Measurements from ENCODE around the gene RAN.
A peak's percentile ranks its signal among the peaks of the same experiment; 100 is the strongest.

The RAN gene

DNA sequence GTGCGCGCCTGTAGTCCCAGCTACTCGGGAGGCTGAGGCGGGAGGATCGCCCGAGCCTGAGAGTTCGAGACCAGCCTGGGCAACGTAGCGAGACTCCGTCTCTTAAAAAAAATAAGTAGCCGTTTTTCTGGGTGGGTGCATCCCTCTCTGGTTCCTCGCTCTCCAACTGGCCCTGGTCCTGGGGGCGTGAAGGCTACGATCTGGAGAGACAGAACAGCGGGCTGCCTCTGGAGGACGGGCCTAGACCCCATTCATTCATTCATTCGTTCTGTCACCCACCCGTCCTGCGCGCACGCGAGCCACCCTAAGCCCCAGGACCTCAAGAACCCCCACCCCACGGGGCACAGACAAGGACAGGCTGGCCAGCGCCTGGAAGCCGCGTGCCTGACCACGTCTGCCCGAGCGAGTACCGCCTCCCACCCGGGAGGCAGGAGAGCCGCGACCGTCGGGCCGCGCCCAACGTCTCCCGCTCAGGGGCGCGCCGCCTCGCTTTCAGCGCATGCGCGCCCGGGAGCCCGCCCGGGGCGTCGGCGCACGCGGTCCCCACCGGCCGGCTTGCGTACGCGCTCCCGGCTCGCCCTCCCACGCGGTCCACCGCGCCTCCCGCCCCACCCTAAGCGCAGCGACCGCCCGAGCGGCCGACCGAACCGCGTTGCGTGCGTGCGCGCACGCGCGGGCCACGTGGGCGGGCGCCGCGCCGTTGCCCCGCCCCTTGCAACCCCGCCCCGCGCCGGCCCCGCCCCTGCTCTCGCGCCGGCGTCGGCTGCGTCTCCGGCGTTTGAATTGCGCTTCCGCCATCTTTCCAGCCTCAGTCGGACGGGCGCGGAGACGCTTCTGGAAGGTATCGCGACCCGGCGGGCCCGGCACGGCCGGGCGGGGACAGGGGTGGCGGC lies at the start of gene RAN:
TSS of gene RAN (plus strand) at position 781 of the 893 bp plus-strand sequence. CDS start 528 bp downstream, outside the sequence.
- TF ChIP-seq POLR2A (IDR thresholded peaks at IDR 0.05; ENCODE audit: low read length), result peak; percentile 95
- TF ChIP-seq GATA1 (IDR thresholded peaks at IDR 0.05; ENCODE audit: low read depth, low read length), result no peak
- DNase-seq, result peak; percentile 97 to 98

DNA sequence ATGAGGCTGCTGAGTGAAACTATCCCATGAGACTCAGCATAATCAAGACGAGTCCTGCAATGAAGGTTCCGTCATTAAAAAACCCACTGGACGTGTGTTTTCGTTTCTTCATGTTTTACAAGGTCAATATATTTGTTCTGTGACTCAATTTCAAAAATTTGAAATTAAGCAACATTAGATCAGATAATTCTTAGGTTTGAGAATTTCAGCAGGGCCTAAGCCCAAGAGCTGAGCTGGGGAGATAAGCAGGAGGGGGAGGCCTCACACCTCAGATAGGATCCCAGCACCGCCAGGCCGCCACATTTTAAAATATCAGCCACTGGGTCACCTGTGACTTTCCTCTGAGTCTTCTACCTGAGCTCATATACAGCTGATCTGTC lies 46.1 kb upstream of the RAN start:
- peak; percentile 82 to 88 for DNase-seq
- TF ChIP-seq GATA1 (IDR thresholded peaks at IDR 0.05; ENCODE audit: low read depth, low read length), result no peak
- TF ChIP-seq POLR2A (IDR thresholded peaks at IDR 0.05; ENCODE audit: low read length), result no peak

DNA sequence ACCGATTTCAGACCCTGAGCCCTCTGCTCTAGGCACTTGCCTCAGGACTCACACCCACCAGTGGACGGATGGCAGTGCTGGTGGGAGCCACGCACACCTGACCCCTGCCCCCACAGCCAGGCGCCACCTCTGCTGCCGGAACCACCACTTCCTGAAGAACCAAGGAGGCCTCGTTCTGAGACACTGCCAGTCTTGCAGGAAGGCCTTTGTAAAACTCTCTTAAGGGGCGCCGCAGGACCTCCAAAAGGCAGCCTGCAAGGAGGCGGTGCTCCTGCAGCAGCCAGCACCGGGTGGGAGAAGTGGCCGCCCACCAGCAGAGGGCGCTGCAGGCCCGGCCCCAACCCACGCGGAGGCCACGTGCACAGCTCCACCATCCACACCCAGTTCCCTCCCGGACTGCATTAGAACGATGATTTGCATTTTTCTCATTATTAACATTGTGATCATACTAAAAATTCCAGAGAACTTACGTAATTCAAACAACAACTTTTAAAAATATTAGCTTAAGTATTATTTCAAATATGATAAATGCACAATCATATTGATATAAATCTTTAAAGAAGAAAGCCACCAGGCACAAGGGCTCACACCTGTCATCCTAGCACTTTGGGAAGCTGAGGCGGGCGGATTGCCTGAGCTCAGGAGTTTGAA lies 45.6 kb upstream of the RAN start:
- DNase-seq, result peak; percentile 90 to 93
- TF ChIP-seq GATA1 (IDR thresholded peaks at IDR 0.05; ENCODE audit: low read depth, low read length), result no peak
- no peak for TF ChIP-seq POLR2A (IDR thresholded peaks at IDR 0.05; ENCODE audit: low read length)

DNA sequence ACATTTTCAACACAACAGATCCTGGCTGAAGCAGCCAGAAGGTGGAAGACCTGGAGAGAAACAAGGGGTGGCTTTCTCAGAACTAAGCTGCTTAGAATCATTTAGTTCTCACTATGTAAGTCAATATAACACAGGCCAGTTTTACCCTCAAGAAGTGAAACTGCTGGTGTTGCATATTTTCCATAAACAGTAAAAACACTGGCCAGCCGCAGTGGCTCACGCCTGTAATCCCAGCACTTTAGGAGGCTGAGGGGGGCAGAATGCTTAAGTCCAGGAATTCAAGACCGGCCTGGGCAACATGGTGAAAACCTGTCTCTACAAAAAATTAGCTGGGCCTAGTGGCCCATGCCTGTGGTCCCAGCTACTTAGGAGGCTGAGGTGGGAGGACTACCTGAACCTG lies 44.4 kb upstream of the RAN start:
- TF ChIP-seq POLR2A (IDR thresholded peaks at IDR 0.05; ENCODE audit: low read length) (no peak), GATA1 (IDR thresholded peaks at IDR 0.05; ENCODE audit: low read depth, low read length) (no peak)
- peak in 1 of 2 experiments; percentile 27 for DNase-seq

DNA sequence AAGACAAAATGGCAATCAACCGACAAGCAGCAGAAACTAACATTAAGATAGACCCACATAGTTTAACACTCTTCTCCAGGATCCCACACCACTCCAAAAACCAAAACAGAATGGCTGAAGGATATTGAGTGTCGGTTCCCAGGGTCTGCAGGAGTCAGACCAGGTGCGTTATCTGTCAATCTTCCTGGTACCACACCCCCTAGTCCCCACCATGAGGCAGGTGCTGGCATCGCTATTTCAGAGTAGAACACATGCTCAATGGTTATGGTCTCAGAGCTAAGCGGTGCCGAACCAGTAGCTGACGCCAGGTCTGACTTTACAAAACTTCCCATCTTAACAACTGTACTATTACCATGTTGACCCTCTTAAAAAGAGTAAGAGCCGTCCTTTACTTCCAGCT lies 43.0 kb upstream of the RAN start:
- TF ChIP-seq POLR2A (IDR thresholded peaks at IDR 0.05; ENCODE audit: low read length), result no peak
- no peak for TF ChIP-seq GATA1 (IDR thresholded peaks at IDR 0.05; ENCODE audit: low read depth, low read length)

DNA sequence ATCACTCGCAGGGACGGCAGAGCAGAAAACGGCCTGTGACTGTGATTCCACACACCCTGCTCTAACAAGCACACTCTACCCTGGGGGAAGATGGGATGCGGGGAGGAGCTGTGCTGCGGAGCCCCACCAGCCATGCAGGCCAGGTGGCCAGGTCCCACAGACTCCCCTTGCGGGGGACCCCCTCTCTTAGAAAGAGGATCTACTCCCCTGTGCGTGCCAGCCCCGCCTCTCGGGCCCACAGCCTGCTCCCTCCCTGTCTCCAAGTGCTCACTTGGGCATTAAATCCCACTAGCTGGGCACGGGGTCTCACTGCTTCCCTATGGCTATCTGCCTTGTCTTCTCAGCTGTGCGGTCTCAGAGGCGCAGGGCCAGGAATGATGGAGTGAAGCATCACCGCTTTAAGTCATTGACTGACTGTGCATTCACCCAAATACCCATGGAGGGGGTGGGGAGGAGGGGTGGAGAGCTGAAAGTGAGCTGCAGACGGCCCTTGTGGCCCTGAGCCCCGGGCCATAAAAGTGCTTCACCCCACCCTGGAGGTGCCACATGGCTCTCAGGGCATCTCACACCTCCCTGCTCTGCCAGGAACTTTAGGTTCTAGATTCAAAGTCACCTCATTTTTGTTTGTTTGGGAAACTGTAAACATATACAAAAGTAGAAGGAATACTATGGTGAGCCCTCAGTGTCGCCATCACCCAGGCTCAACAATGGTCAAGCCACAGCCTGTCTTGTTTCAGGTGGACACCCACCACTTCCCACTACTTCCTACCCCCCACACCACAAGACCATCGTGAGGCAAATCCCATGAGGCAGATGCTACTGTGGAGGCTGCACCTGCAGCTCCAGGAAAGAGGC lies 42.2 kb upstream of the RAN start:
- TF ChIP-seq POLR2A (IDR thresholded peaks at IDR 0.05; ENCODE audit: low read length) (no peak), GATA1 (IDR thresholded peaks at IDR 0.05; ENCODE audit: low read depth, low read length) (no peak)
- DNase-seq, result no peak

More for the DNA sequence above, 43.0 kb upstream of the RAN start:
- DNase-seq, result no peak

DNA sequence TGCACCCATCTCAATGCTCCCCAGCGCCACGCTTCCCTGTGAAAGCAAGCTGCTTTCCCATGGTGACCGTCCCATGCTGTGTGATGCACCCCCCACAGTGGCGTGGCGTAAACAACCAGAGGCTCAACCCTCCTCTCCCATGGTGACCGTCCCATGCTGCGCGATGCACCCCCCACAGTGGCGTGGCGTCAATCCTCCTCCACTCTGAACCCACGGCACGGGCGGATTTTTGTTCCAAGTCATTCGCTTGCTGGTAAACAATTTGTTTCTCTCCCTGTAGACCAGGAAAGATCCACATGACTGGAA lies 41.7 kb upstream of the RAN start:
- no peak for DNase-seq
- TF ChIP-seq GATA1 (IDR thresholded peaks at IDR 0.05; ENCODE audit: low read depth, low read length) (no peak), POLR2A (IDR thresholded peaks at IDR 0.05; ENCODE audit: low read length) (no peak)

DNA sequence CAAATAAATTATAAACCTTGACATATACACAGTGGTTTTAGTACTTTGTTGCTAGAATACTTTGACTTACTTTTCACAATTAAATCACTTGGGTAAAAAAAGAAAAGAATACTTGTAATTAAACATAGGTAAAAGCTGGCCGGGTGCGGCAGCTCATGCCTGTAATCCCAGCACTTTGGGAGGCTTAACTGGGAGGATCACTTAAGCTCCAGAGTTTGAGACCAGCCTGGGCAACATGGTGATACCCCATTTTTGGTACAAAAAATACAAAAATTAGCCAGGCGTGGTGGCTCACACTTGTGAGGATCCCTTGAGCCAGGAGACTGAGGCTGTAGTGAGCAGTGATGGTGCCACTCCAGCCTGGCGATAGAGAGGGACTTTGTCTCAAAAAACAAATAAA lies 40.6 kb upstream of the RAN start:
- no peak for TF ChIP-seq GATA1 (IDR thresholded peaks at IDR 0.05; ENCODE audit: low read depth, low read length)
- TF ChIP-seq POLR2A (IDR thresholded peaks at IDR 0.05; ENCODE audit: low read length), result no peak
- peak in 1 of 2 experiments; percentile 27 for DNase-seq

DNA sequence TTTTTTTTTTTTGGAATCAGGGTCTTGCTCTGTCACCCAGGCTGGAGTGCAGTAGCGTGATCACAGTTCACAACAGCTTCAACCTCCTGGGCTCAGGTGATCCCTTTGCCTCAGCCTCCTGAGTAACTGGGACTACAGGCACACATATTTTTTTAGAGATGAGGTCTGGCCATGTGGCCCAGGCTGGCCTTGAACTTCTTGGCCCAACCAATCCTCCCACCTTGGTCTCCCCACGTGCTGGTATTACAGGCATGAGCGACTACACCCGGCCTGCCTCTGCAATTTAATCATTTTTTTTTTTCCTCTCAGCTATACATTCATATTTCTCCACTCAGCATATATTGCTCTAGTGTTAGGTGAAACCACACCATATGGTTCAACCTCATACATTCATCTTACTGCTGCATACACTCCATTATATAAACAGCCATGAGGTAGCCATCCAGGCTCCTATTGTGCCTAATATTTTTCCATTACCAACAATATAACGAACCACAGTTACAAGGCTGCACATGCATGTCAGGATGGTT lies 39.9 kb upstream of the RAN start:
- peak in 1 of 2 experiments; percentile 47 for DNase-seq
- TF ChIP-seq POLR2A (IDR thresholded peaks at IDR 0.05; ENCODE audit: low read length), result no peak

DNA sequence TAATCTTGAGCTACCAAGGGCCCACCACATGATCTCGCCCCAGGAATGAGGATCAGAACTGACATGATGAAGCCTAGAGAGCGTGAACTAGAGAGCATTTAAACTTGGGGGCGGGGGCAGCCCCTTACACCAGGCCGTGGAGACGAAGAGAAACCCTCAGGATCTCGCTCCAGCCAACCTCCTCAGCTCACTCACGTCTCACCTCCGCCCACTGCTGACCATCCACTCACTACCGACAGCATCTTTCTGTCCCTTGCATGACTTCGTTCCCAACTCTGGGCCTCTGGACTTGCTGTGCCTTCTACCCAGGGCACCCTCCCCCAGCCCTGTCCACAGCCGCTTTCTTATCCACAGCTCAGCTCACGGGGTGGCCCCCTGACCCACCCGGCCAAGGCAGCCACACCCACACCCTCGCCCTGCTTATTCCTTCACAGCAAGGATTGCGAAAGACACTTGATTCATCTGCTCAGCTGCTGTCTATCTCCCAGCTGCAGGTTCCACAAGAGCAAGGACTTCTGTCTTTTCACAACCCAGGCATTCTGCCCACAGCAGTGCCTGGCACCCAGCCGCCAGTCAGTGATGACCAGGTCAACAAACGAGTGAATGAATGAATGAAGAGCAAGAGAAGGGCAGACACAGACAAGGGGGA lies 39.2 kb upstream of the RAN start:
- peak; percentile 96 to 99 for DNase-seq
- TF ChIP-seq POLR2A (IDR thresholded peaks at IDR 0.05; ENCODE audit: low read length) (peak; percentile 53), GATA1 (IDR thresholded peaks at IDR 0.05; ENCODE audit: low read depth, low read length) (peak; percentile 40)

DNA sequence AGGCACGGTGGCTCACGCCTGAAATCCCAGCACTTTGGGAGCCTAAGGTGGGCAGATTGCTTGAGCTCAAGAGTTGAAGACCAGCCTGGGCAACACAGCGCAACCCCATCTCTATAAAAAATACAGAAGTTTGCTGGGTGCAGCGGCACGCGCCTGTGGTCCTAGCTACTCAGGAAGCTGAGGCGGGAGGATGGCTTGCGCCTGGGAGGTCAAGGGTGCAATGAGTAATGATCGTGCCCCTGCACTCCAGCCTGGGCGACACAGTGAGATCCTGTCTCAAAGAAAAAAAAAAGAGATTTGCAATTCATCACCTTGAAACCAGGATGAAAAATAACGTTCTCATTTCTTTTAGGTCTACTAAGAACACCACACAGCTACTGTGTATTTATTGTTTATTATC lies 36.9 kb upstream of the RAN start:
- TF ChIP-seq POLR2A (IDR thresholded peaks at IDR 0.05; ENCODE audit: low read length), result no peak
- no peak for TF ChIP-seq GATA1 (IDR thresholded peaks at IDR 0.05; ENCODE audit: low read depth, low read length)
- DNase-seq, result peak; percentile 24 to 34

DNA sequence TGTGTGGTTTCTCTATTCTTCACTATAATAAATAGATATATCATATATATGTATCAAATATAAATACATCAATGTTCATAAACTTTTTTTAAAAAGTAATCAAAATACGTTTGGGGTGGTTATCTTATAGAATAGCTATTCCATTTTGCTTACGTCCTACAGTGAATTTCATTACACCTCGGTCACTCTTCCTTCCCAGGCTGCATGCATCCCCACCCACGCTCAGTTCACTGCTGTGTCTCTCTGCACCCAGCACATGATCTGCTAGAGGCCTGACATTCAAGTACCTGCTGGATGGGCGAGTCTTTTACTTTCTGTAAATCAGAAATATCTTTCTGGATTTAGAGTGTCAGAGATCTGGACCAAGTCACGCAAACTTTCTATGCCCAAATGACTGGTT lies 36.4 kb upstream of the RAN start:
- TF ChIP-seq POLR2A (IDR thresholded peaks at IDR 0.05; ENCODE audit: low read length) (no peak), GATA1 (IDR thresholded peaks at IDR 0.05; ENCODE audit: low read depth, low read length) (no peak)
- DNase-seq, result peak in 1 of 2 experiments; percentile 38

DNA sequence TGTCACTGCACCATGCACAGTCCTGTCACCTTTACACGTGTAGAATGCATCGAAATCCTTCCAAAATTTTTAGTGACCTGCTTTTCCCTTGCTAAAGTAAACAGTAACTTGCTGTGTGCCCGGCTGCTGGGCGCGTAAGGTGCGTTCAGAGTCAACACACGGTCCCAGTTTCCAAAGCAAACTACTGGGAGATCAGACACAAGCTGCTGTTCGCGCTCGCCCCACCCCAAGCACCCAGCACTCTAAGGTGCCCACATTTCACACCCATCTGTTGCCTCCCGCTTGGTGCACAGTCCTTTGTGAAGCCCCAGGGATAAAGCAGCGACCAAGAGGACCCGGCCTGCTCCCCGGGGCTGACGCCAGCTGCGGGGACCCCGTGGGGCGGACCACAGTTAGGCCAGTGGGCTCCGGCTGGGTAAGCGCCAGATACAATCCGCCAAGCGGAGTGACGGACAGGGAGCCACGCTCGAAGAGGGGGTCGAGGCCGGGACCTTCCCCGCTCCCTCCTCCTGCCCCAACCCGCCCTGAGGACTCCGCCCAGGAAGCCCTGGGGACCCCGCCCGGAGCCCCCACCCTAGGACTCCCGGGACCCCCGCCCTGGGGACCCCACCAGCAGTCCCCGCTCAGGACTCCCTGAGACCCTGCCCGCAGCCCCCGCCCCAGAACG lies 33.4 kb upstream of the RAN start:
- TF ChIP-seq POLR2A (IDR thresholded peaks at IDR 0.05; ENCODE audit: low read length) (peak; percentile 29), GATA1 (IDR thresholded peaks at IDR 0.05; ENCODE audit: low read depth, low read length) (no peak)
- peak; percentile 71 to 78 for DNase-seq
